Mucosa of stomach (tissue), 1 donor: ENCODE results near the gene RIC3.

ENCODE experiments used
- H3K27me3 ChIP-seq: one replicate; pipeline ENCODE4 v1.7.0; 2013; ENCODE audit warnings: mild to moderate bottlenecking, low read length; ENCODE audit not compliant: control insufficient read depth, insufficient read depth
- H3K36me3 ChIP-seq: one replicate; pipeline ENCODE4 v1.7.0; 2013; ENCODE audit warnings: low read length; ENCODE audit not compliant: control insufficient read depth, insufficient read depth
- H3K4me1 ChIP-seq: one replicate; pipeline ENCODE4 v1.7.0; 2013; ENCODE audit warnings: mild to moderate bottlenecking, low read length; ENCODE audit not compliant: control insufficient read depth, insufficient read depth
- H3K4me3 ChIP-seq: one replicate; pipeline ENCODE4 v1.7.0; 2013; ENCODE audit warnings: low read length
- H3K9ac ChIP-seq: one replicate; pipeline ENCODE4 v1.7.0; 2013; ENCODE audit warnings: mild to moderate bottlenecking, low read length, moderate library complexity
- H3K9me3 ChIP-seq: one replicate; pipeline ENCODE4 v1.7.0; 2013; ENCODE audit warnings: mild to moderate bottlenecking, low read length, moderate library complexity; ENCODE audit not compliant: control insufficient read depth
- donor health status: Pancreatic carcinoma.

The RIC3 gene

DNA sequence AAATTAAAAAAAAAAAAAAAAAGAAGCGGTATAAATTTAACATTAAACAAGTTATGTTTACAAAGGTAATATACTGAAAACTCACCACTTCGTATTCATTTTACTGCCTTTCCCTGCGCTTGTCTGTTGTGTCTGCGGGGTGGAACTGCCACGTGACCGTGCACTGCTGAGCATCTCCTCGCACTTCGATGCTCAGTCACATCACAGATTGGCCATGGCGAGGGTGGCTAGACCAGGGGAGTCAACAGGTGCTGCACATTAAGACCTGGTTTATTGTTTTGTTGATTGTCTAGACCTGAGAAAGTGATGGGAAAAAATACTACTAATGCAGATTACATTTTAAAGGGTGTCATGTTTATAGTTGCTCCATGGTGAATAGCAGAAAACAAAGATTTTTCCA, 110.6 kb downstream of the RIC3 start:
- Histone ChIP-seq H3K9ac (no peak overlapping the region), H3K9me3 (no peaks in the 10 kb centered on the region), H3K4me1 (no peaks in the 10 kb centered on the region), H3K27me3 (no peaks in the 10 kb centered on the region), H3K36me3 (no peaks in the 10 kb centered on the region), H3K4me3 (no peak overlapping the region)

DNA sequence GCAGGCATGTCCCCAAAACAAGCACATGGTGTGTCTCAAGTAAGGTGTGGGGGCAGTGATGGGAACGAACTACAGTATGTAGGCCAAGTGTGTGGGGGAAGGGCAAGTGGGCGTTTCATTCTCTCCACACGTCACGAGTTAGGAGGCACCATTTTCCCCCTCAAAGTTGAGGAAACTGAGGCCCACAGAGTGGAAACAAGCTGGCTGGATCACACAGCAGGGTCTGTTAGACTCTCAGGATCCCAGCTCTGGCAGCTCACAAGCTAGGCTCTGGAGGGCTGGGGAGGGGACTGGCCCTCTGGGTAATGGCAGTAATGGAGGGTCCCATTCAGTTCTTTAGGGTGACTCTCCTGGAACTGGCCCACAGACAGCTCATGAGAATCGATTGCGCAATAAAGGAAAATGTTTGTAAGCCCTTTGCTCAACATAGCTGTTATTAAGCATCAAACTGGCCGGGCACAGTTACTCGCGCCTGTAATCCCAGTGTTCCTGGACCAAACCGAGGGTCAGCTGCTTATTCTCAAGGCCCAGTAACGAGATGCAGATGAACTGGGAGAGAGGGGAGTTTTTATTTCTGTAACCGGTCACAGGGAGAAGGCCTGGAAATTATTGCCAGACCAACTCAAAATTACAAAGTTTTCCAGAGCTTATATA, 111.9 kb downstream of the RIC3 start:
- Histone ChIP-seq H3K27me3 (no peaks in the 10 kb centered on the region), H3K9ac (no peak overlapping the region), H3K4me1 (no peaks in the 10 kb centered on the region), H3K36me3 (no peaks in the 10 kb centered on the region), H3K9me3 (no peaks in the 10 kb centered on the region), H3K4me3 (no peak overlapping the region)
